Duodenal mucosa (tissue), 2 donors: ENCODE data around the gene PDAP1.
"Not testable (repeated sequence)": the region's sequence is repeated elsewhere in the genome, so short reads cannot be mapped to it uniquely, and the experiment has no call there.

Source experiments
- H3K27ac ChIP-seq: one replicate; pipeline ENCODE4 v1.7.0; 2013; ENCODE audit warnings: low read depth, low read length
- H3K27me3 ChIP-seq, 2 donors: one replicate each; pipeline ENCODE4 v1.7.0; 2013; ENCODE audit warnings: low read length in 2 of 2, control low read depth in 1 of 2; ENCODE audit not compliant: insufficient read depth in 2 of 2, control insufficient read depth in 1 of 2
- H3K36me3 ChIP-seq, 2 donors: one replicate each; pipeline ENCODE4 v1.7.0; 2013; ENCODE audit warnings: low read length in 2 of 2, control low read depth in 1 of 2; ENCODE audit not compliant: insufficient read depth in 2 of 2, control insufficient read depth in 1 of 2
- H3K4me1 ChIP-seq, 2 donors: one replicate each; pipeline ENCODE4 v1.7.0; 2013; ENCODE audit warnings: low read length in 2 of 2, control low read depth in 1 of 2; ENCODE audit not compliant: insufficient read depth in 2 of 2, control insufficient read depth in 1 of 2
- H3K4me3 ChIP-seq, 2 donors: one replicate each; pipeline ENCODE4 v1.7.0; 2013; ENCODE audit warnings: low read length in 2 of 2, low read depth in 1 of 2
- H3K9ac ChIP-seq, 2 donors: one replicate each; pipeline ENCODE4 v1.7.0; 2013; ENCODE audit warnings: low read length in 2 of 2, low read depth in 1 of 2
- H3K9me3 ChIP-seq, 2 donors: one replicate each; pipeline ENCODE4 v1.7.0; 2013; ENCODE audit warnings: low read length in 2 of 2, control low read depth in 1 of 2; ENCODE audit not compliant: control insufficient read depth in 1 of 2

PDAP1 gene

DNA sequence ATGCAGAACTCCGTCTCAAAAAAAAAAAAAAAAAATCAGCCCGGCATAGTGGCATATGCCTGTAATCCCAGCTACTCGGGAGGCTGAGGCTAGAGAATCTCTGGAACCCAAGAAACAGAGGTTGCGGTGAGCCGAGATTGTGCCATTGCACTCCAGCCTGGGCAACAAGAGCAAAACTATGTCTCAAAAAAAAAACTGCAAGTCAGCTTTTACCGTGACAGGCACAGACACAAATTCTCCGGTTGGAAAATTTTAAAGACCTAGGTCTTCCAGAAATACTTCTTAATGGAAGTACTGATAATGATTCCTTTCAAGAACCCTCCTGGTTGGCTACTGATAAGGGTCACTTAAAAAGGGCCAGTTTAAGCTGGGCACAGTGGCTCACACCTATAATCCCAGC lies 53.3 kb downstream of the PDAP1 start:
- Histone ChIP-seq H3K36me3 (peaks cover 26 to 72% of the 10 kb centered on the region in 2 donors), H3K9me3 (no peaks in the 10 kb centered on the region), H3K27ac (no peak overlapping the region), H3K27me3 (no peaks in the 10 kb centered on the region), H3K4me3 (no peak overlapping the region), H3K4me1 (no peaks in the 10 kb centered on the region), H3K9ac (no peak overlapping the region)

DNA sequence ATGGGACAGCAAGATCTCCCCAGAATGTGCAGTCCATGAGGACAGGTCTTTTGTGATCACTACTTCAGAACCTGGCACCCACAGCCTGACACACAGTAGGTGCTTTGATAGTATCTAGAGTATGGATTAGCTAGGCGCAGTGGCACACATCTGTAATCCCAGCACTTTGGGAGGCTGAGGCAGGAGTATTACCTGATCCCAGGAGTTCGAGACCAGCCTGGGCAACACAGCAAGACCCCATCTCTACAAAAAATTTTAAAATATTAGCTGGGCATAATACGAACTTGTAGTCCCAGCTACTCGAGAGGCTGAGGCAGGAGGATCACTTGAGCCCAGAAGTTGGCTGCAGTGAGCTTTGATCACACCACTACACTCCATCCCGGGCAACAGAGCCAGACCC lies 56.1 kb downstream of the PDAP1 start:
- H3K27me3 ChIP-seq: no peaks in the 10 kb centered on the region
- H3K9me3 ChIP-seq: no peaks in the 10 kb centered on the region
- no peak overlapping the region for H3K4me3 ChIP-seq
- peaks cover 13 to 75% of the 10 kb centered on the region in 2 donors for H3K36me3 ChIP-seq
- H3K27ac ChIP-seq: no peak overlapping the region
- H3K4me1 ChIP-seq: no peaks in the 10 kb centered on the region
- H3K9ac ChIP-seq: no peak overlapping the region

DNA sequence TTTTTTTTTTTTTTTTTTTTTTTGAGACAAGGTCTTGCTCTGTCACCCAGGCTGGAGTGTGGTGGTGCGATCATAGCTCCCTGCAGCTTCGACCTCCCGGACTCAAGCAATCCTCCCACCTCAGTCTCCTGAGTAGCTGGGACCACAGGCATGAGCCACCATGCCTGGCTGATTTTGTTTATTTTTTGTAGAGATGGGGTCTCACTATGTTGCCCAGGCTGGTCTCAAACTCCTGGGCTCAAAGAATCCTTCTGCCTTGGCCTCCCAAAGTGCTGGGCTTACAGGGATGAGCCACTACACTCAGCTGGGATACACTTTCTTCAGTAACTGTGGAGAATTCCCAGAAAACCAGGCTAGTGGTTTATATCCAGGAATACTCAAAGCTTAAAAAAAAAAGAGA lies 57.8 kb downstream of the PDAP1 start:
- not testable (repeated sequence) for H3K4me3 ChIP-seq, H3K9me3 ChIP-seq, H3K27ac ChIP-seq, H3K4me1 ChIP-seq, H3K9ac ChIP-seq, H3K27me3 ChIP-seq
- H3K36me3 ChIP-seq: peaks cover 7 to 72% of the 10 kb centered on the region in 2 donors
